ENCODE measurements around the gene APLP2. TPM values are rescaled to one million over a fixed set of nuclear protein-coding genes. Genes with fewer than 3 reads are reported as not detected.

The APLP2 gene
- polyA plus RNA-seq, 6 donors from 2014 or later = 289 to 343 (median 310) TPM

DNA sequence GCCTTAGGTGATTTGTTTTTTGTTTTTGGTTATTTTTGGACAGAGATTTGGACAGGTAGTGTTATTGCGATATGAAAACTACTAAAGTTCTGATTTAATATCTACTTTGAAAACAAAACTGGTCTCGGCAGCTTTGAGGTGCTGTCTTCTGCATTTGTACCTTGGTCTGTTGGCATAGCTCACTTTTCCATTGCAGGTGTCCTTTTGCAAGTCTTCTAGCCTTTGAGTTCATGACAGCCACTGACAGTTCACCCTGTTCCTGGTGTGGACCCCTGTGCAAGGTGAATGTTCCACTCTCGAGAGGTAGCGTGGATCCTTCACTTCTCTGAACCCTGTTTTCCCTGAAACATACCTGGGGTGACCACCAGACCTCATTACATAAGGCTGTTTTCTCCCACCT, 45.0 kb downstream of the APLP2 start:
- Mint-ChIP-seq H3K36me3 (peaks cover 30 to 32% of the 10 kb centered on the region in 2 donors), H3K4me3 (peak overlapping the region in 6 of 8 donors; percentile 23 to 76 (median 62)), H3K4me1 (peaks cover 39 to 72% (median 60%) of the 10 kb centered on the region in 3 donors), H3K9me3 (no peaks in the 10 kb centered on the region), H3K27ac (peak overlapping the region in 5 of 6 donors; percentile 43 to 84 (median 67)), H3K27me3 (no peaks in the 10 kb centered on the region)
- ATAC-seq (ENCODE audit: low read depth in 2 of 2) = no peak
- DNase-seq = no peak

DNA sequence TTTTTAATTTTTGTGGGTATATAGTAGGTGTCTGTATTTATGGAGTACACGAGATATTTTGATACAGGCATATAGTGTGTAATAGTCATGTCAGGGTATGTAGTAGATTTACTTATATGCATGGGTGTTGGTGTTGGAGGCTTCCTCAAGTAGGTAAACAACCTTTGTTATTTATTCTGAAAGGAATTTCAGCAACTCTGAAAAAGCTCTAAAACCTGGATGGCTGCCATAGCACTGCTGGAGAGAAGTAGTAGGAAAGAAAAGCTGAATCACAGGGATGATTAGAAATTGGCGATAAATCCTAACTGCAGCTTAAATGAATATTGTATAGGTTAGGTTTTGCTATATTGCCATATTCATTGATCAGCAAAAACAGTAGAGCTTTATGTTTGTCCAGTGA, 45.5 kb downstream of the APLP2 start:
- H3K9me3 Mint-ChIP-seq = no peaks in the 10 kb centered on the region
- H3K4me1 Mint-ChIP-seq = peaks cover 42 to 75% (median 65%) of the 10 kb centered on the region in 3 donors
- DNase-seq = no peak
- no peak for ATAC-seq (ENCODE audit: low read depth in 2 of 2)
- H3K36me3 Mint-ChIP-seq = peaks cover 25 to 29% of the 10 kb centered on the region in 2 donors
- peak overlapping the region in 3 of 6 donors; percentile 84 to 90 (median 88) for H3K27ac Mint-ChIP-seq
- H3K27me3 Mint-ChIP-seq = no peaks in the 10 kb centered on the region
- H3K4me3 Mint-ChIP-seq = peak overlapping the region; percentile 33 to 77 (median 70)

DNA sequence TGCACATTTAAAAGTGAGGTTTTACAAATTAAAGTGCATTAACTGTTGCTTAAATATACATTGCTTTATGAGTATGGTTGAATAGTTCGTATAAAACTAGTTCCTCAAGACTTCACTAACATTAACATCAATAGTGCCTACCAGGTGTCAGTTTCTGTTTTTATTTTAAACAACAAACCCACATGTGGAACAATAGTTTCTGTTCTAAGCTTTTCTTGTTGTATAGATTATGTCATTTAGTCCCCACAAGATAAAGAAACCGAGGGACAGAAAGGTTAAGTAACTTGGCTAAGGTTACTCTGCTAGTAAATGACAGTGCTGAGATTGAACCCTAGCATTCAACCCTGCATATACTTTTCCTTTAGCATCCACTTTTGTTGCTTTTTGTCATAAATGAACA, 48.5 kb downstream of the APLP2 start:
- H3K4me3 Mint-ChIP-seq = peak overlapping the region; percentile 46 to 90 (median 82)
- DNase-seq (peak; percentile 65), ATAC-seq (ENCODE audit: low read depth in 2 of 2) (peak; percentile 50 to 56)
- H3K27me3 Mint-ChIP-seq = no peaks in the 10 kb centered on the region
- peak overlapping the region; percentile 85 to 96 (median 92) for H3K27ac Mint-ChIP-seq
- no peaks in the 10 kb centered on the region for H3K9me3 Mint-ChIP-seq
- peaks cover 15 to 16% of the 10 kb centered on the region in 2 donors for H3K36me3 Mint-ChIP-seq
- peaks cover 63 to 97% (median 85%) of the 10 kb centered on the region in 3 donors for H3K4me1 Mint-ChIP-seq

DNA sequence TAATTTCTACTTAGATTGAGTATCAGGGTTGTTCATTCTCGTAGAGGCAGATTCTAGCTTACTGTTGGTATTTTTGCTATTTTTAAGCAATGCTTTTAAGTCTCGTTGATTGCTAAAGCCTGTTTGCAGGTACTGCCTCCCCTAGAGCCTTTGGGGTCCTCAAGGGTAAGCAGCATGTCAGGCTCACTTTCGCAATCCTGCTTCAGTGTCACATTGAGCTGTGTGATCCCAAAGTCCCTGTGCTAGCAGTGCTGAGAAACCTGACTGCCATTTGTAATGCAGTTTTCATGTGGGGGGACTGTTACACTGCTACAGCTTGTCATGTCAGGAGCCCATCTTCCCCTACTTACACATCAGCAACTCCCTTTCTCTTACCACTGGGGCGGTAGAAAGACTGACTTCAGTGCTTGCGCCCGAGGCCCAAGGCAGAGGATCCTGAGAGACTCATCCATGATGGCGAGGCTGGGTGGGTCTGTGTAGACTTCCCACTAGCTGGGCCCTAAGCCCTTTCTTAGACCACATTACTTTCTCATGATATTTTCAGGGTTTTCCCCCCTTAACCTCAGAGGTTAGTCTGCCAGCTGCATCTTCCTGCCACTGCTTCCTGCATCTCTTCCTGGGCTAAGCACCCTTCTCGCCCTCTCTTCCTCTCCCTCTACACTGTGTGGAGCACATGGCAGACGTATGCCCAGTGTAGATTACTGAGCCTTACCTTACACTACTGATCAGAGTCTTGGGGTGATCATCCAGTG, 49.1 kb downstream of the APLP2 start:
- ATAC-seq (ENCODE audit: low read depth in 2 of 2) (peak; percentile 78 to 79), DNase-seq (peak; percentile 76)
- no peaks in the 10 kb centered on the region for H3K27me3 Mint-ChIP-seq
- H3K27ac Mint-ChIP-seq = peak overlapping the region; percentile 85 to 96 (median 92)
- H3K36me3 Mint-ChIP-seq = peaks cover 18 to 20% of the 10 kb centered on the region in 2 donors
- H3K4me1 Mint-ChIP-seq = peaks cover 67 to 98% (median 85%) of the 10 kb centered on the region in 3 donors
- H3K4me3 Mint-ChIP-seq = peak overlapping the region; percentile 46 to 90 (median 82)
- H3K9me3 Mint-ChIP-seq = no peaks in the 10 kb centered on the region

DNA sequence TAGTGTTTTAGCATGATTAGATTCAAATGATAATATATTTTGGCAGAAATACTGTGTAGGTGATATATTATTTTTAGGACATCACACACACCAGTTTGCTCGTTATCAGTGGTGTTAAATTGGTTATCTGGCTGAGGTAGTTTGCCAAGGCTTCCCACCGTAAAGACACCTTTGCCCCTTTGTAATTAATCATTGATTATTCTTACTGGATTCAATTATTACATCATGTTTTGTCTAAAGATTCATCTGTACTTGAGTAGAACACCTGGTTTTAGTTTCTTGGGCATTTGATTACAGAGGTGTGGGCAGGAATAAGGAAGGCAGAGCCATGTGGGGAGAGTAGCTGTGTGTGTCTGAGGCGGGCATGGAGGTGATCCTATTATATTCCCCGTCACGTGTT, 50.4 kb downstream of the APLP2 start:
- Mint-ChIP-seq H3K27ac (peak overlapping the region; percentile 6 to 95 (median 81)), H3K36me3 (peaks cover 24 to 27% of the 10 kb centered on the region in 2 donors), H3K9me3 (no peaks in the 10 kb centered on the region), H3K4me1 (peaks cover 66 to 98% (median 85%) of the 10 kb centered on the region in 3 donors), H3K27me3 (no peaks in the 10 kb centered on the region), H3K4me3 (peak overlapping the region in 7 of 8 donors; percentile 39 to 90 (median 75))
- DNase-seq (no peak), ATAC-seq (ENCODE audit: low read depth in 2 of 2) (no peak)

DNA sequence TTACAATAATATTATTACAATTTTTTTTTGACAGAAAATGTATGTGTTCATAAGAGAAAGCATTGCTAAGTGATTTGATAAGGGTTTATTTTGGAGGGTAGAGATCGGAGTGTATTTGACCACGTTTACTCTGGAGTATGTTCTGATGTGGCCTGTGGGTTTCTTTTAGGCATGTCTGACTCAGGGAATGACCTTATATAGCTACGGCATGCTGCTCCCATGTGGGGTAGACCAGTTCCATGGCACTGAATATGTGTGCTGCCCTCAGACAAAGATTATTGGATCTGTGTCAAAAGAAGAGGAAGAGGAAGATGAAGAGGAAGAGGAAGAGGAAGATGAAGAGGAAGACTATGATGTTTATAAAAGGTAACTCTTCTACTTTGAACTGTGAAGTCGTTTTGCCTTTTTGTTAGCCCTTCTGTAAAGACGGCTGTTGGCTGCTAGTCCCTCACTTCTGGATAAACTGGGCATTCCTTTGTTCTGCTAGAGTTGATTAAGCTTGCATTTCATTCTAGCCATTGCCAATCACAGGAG, 51.8 kb downstream of the APLP2 start:
- ATAC-seq (ENCODE audit: low read depth in 2 of 2) = no peak
- Mint-ChIP-seq H3K27me3 (no peaks in the 10 kb centered on the region), H3K27ac (peak overlapping the region; percentile 68 to 96 (median 82)), H3K36me3 (peaks cover 24 to 27% of the 10 kb centered on the region in 2 donors), H3K4me1 (peaks cover 58 to 94% (median 70%) of the 10 kb centered on the region in 3 donors), H3K9me3 (no peaks in the 10 kb centered on the region), H3K4me3 (peak overlapping the region; percentile 75 to 94 (median 86))
- DNase-seq = no peak

DNA sequence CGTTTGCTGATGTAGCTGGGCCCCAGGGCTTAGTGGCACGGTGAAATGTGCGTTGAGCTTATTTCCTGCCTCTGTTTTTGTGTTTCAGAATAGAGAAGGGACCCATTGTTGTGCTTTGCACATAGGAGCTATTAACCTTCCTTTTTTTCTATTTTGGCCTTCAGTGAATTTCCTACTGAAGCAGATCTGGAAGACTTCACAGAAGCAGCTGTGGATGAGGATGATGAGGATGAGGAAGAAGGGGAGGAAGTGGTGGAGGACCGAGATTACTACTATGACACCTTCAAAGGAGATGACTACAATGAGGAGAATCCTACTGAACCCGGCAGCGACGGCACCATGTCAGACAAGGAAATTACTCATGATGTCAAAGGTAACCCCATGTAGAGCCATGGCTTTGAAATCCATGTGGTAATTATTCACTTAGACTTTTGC, 52.5 kb downstream of the APLP2 start:
- DNase-seq = peak; percentile 50
- H3K4me1 Mint-ChIP-seq = peaks cover 58 to 95% (median 69%) of the 10 kb centered on the region in 3 donors
- peak overlapping the region; percentile 77 to 96 (median 88) for H3K27ac Mint-ChIP-seq
- H3K9me3 Mint-ChIP-seq = no peaks in the 10 kb centered on the region
- peak; percentile 29 to 40 for ATAC-seq (ENCODE audit: low read depth in 2 of 2)
- H3K27me3 Mint-ChIP-seq = no peaks in the 10 kb centered on the region
- H3K4me3 Mint-ChIP-seq = peak overlapping the region; percentile 75 to 94 (median 86)
- peaks cover 24 to 27% of the 10 kb centered on the region in 2 donors for H3K36me3 Mint-ChIP-seq

DNA sequence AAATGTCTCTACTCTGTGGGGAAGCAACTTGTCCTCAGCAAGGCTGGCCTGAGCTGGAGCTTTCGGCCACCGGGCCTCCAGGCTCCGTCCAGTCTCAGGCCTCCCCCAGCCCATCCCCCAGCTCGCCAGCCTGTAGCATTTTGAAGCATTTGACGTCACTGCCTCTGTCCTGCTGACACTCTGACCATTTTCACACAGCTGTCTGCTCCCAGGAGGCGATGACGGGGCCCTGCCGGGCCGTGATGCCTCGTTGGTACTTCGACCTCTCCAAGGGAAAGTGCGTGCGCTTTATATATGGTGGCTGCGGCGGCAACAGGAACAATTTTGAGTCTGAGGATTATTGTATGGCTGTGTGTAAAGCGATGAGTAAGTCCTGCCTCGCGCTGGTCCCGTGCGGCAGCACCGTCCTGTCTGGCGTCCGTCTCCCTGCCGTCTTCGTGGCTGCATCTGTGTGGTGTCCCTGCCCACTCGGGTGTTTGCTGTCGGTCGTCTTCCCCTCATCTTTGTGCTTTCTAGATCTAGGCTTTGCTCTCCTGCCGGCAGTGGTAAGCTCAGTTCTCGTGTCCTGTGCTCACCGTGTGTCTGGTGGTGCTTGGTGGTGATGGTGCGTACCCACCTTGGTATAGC, 53.8 kb downstream of the APLP2 start:
- H3K4me1 Mint-ChIP-seq = peaks cover 56 to 87% (median 67%) of the 10 kb centered on the region in 3 donors
- no peak for ATAC-seq (ENCODE audit: low read depth in 2 of 2)
- H3K27ac Mint-ChIP-seq = peak overlapping the region in 5 of 6 donors; percentile 57 to 90 (median 72)
- H3K9me3 Mint-ChIP-seq = no peaks in the 10 kb centered on the region
- peak overlapping the region; percentile 34 to 90 (median 78) for H3K4me3 Mint-ChIP-seq
- peaks cover 24 to 27% of the 10 kb centered on the region in 2 donors for H3K36me3 Mint-ChIP-seq
- no peaks in the 10 kb centered on the region for H3K27me3 Mint-ChIP-seq
- DNase-seq = no peak

DNA sequence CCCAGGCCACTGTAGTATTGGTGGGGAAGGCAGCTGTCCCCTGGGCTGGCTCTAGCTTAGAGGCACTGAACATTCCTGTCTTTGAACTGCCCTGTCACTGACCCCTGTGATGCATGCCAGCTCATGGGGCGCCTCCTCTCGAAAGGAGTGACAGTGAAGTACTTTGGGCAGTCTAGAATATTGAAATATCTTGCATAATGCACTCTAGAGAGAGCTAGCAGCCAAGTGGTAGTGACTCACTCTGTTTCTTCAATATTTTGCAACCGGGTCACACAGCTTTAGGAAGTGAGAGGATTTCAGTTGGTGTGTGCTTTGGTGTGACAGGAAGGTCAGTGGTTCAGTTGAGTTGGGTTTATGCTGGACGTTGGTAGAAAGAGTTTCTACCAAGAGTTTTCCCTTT, 54.4 kb downstream of the APLP2 start:
- Mint-ChIP-seq H3K27me3 (no peaks in the 10 kb centered on the region), H3K36me3 (peaks cover 28 to 30% of the 10 kb centered on the region in 2 donors), H3K27ac (peak overlapping the region in 5 of 6 donors; percentile 57 to 90 (median 72)), H3K9me3 (no peaks in the 10 kb centered on the region), H3K4me3 (peak overlapping the region; percentile 34 to 90 (median 70)), H3K4me1 (peaks cover 50 to 83% (median 62%) of the 10 kb centered on the region in 3 donors)
- no peak for ATAC-seq (ENCODE audit: low read depth in 2 of 2)
- no peak for DNase-seq

DNA sequence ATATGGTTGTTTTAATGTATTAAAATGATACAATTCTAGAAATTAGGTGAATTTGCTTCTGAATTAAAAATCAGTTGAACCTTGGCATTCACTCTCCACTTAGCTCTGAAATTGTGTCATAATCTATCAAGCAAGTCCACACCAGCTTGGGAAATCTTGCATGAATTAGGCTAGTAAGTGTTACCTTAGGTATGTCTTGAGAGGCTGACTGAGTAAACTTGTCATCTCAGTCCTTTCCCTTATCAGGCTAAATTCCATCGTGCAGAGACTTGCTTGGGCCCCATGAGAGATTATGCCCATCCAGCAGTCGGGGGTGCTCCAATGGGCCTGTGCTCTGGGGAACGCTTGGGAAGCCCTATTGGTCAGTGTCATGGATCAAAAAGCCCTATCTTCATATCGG, 55.9 kb downstream of the APLP2 start:
- peak overlapping the region in 1 of 6 donors; percentile 16 for H3K27ac Mint-ChIP-seq
- peaks cover 32 to 34% of the 10 kb centered on the region in 2 donors for H3K36me3 Mint-ChIP-seq
- no peak overlapping the region for H3K4me3 Mint-ChIP-seq
- DNase-seq = no peak
- no peaks in the 10 kb centered on the region for H3K9me3 Mint-ChIP-seq
- peaks cover 36 to 71% (median 49%) of the 10 kb centered on the region in 3 donors for H3K4me1 Mint-ChIP-seq
- ATAC-seq (ENCODE audit: low read depth in 2 of 2) = no peak
- no peaks in the 10 kb centered on the region for H3K27me3 Mint-ChIP-seq

DNA sequence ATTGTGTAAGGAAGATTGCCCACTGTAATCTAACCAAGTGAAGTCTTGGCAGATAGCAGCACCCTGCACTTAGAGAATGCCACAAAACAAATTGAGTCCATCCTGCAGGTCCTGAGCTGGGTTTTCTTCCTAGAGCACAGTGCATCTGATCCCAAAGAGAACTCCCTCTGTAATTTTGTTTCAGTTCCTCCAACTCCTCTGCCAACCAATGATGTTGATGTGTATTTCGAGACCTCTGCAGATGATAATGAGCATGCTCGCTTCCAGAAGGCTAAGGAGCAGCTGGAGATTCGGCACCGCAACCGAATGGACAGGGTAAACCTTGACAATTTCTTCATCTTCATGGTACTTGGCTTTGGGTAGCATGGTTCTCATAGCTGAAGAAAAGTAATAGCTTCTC, 56.8 kb downstream of the APLP2 start:
- Mint-ChIP-seq H3K36me3 (peaks cover 32 to 36% of the 10 kb centered on the region in 2 donors), H3K4me1 (peaks cover 30 to 72% (median 51%) of the 10 kb centered on the region in 3 donors), H3K4me3 (no peak overlapping the region), H3K9me3 (no peaks in the 10 kb centered on the region), H3K27me3 (no peaks in the 10 kb centered on the region), H3K27ac (no peak overlapping the region)
- ATAC-seq (ENCODE audit: low read depth in 2 of 2) = no peak
- no peak for DNase-seq

DNA sequence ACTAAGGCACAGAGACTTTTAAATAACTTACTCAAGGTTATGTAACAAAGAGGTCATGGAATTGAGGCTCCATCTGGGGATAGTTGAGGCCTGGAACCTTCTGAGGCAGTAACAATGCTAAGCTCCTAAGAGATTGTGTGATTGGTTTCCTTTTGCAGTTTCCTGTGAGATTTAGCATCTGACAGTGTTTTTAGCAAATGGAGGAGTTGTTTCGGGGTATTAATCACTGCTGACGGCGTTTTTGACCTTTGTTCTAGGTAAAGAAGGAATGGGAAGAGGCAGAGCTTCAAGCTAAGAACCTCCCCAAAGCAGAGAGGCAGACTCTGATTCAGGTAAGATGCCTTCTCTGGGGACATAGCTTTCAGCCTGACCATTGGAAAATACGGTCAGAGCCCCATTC, 57.8 kb downstream of the APLP2 start:
- H3K4me1 Mint-ChIP-seq = peaks cover 24 to 72% (median 49%) of the 10 kb centered on the region in 3 donors
- peaks cover 23 to 36% of the 10 kb centered on the region in 2 donors for H3K36me3 Mint-ChIP-seq
- H3K27ac Mint-ChIP-seq = peak overlapping the region in 1 of 6 donors; percentile 32
- no peaks in the 10 kb centered on the region for H3K9me3 Mint-ChIP-seq
- no peaks in the 10 kb centered on the region for H3K27me3 Mint-ChIP-seq
- ATAC-seq (ENCODE audit: low read depth in 2 of 2) = no peak
- H3K4me3 Mint-ChIP-seq = no peak overlapping the region
- no peak for DNase-seq

DNA sequence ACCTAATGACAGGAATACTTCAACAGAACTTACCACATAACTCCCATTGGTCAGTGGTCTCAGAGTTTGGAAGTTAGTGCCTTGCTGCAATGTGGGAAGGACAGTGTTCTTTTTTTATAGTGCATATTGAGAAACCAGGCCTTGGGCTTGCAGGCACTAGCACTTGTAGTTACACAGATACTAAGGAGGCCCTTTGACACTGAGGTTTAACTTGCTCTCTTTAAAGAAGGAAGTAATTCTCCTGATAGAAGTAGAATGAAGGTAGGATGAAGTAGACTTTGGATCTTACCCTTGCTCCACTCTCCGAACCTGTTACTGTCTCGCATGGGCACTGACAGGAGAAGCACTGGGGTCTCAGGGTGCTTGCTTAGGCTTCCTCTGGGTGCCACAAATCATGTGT, 58.9 kb downstream of the APLP2 start:
- Mint-ChIP-seq H3K27me3 (no peaks in the 10 kb centered on the region), H3K4me1 (peaks cover 21 to 66% (median 40%) of the 10 kb centered on the region in 3 donors), H3K9me3 (no peaks in the 10 kb centered on the region), H3K36me3 (peaks cover 18 to 30% of the 10 kb centered on the region in 2 donors), H3K4me3 (no peak overlapping the region), H3K27ac (peak overlapping the region in 3 of 6 donors; percentile 43 to 76 (median 53))
- no peak for ATAC-seq (ENCODE audit: low read depth in 2 of 2)
- no peak for DNase-seq

All from naive B cell (primary cell).